Astrocyte of the cerebellum (primary cell): ENCODE data around the gene ANKRD44.
A peak's percentile ranks its signal among the peaks of the same experiment; 100 is the strongest.

Experiments used
- DNase-seq: peaks from one replicate; pipeline ENCODE4 v3.0.0-alpha.2; 2011; ENCODE audit warnings: low read depth
- H3K4me3 ChIP-seq: 2 replicates; pipeline ENCODE4 v1.5.1; 2011; ENCODE audit warnings: mild to moderate bottlenecking, low read depth, low read length, moderate library complexity
- CTCF ChIP-seq: IDR thresholded peaks from 2 replicates; pipeline ENCODE4 v1.5.1; 2012; ENCODE audit warnings: low read length, low read depth, moderate library complexity, mild to moderate bottlenecking; ENCODE audit errors: missing control alignments
- in situ Hi-C: cut with HindIII; loops from 2 replicates; pipeline ENCODE4 v1.10.0; 2017; ENCODE audit warnings: low sequenced_read_pairs

Gene ANKRD44

GRCh38 chr2:197207598-197207997 lies 103.0 kb downstream of the ANKRD44 start:
- no peak for TF ChIP-seq CTCF
- in situ Hi-C loops = no loop called here
- H3K4me3 ChIP-seq = no peak overlapping the region
- DNase-seq = no peak

DNA sequence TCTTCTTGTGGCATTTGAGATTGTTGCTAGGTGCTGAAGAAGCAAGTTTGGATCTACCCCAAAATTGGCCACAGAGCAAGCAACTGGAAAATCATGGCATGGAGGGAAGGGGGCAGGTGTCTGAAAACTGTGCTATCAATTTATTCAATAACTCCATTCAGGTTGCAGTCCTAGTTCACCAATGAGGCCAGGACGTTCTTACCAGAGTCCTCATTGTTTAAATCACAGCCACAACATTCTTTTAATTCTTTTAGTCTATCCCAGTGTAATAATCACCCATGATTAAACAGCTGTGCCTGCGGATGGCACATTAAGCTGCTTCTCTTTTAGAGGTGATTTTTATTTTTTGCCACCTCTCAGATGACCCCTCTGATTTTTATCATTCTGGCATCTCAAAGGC lies 103.5 kb downstream of the ANKRD44 start:
- no peak overlapping the region for H3K4me3 ChIP-seq
- in situ Hi-C loops = no loop called here
- no peak for TF ChIP-seq CTCF
- no peak for DNase-seq

DNA sequence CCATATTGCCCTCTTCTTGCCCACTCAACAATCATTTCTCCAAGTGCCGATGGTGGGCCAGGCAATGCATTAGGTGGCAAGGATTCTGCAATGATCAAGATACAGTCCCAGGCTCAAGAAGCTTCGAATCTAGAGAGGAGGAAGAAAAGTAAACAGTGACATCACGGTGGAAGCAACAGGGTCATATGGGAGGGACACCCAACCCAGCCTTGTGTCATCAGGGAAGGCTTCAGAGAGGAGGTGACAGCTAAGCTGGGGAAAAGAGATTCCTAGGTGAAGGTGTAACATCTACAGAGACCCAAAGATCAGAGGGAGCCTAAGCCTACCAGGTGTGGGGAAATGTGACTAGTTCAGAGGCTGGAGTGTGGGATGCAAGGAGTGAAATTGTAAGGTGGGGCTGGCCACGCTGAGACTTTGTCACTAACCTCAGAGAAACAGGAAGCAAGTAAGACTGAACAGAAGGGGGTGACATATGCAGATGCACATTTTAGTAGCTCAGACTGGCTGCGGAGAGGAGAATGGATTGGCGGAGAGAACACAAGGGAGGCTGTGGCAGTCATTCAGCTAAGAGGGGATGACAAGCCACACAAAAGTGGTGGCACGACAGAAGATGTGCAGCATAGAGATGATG lies 104.9 kb downstream of the ANKRD44 start:
- in situ Hi-C loops = no loop called here
- TF ChIP-seq CTCF = no peak
- no peak for DNase-seq
- H3K4me3 ChIP-seq = no peak overlapping the region

DNA sequence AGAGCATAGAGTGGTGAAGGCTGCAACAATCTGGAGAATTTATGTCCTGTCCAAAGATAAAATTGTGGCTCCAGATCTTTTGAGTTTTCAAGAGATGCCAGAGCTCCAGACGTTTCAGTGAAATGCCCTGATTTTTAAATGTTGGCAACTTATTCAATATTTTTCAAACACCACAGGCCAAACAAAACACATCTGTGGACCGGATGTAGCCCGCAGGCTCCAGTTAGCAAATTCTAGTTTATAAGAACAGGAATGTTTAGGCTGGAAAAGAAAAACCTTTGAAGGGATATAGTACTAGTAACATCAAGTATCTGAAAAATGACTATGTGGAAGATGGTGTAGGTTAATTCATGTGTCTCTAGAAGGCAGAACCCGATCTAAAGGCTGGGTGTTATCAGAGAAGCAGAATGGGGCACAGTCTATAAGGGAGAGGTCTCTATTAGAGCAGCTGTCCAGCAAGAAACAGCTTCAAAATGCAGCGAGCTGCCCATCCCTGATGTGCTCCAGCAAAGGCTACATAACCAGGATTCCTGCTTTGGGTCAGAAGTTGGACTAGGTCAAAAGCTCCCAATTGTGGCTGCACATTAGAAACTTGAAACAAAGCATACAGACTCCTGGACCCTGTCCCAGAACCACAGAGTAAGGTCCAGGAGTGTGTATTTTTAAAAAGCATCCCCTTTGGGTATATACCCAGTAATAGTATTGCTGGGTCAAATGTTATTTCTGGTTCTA lies 105.9 kb downstream of the ANKRD44 start:
- peak; percentile 28 for DNase-seq
- in situ Hi-C loops = no loop called here
- no peak for TF ChIP-seq CTCF
- H3K4me3 ChIP-seq = no peak overlapping the region

- no peak for DNase-seq
- TF ChIP-seq CTCF = no peak
- in situ Hi-C loops = no loop called here
- H3K4me3 ChIP-seq = no peak overlapping the region
Measured at GRCh38 chr2:197201874-197202273, 108.7 kb downstream of the ANKRD44 start.

- in situ Hi-C loops = no loop called here
- no peak for TF ChIP-seq CTCF
- DNase-seq = no peak
- no peak overlapping the region for H3K4me3 ChIP-seq
Measured at GRCh38 chr2:197200762-197201058, 109.9 kb downstream of the ANKRD44 start.
